Measurements from ENCODE around the gene ORC1. TPM values are rescaled to one million over a fixed set of nuclear protein-coding genes. Genes with fewer than 3 reads are reported as not detected.
A peak's percentile ranks its signal among the peaks of the same experiment; 100 is the strongest.

ORC1 gene
- total and polyA plus RNA-seq, 2 experiments from 2014 or later = 15.1 to 55.0 TPM

GRCh38 chr1:52368383-52369172 is 35.6 kb downstream of the ORC1 start:
- H3K36me3 ChIP-seq (ENCODE audit: insufficient read depth) = peaks cover 25% of the 10 kb centered on the region
- peak overlapping the region; percentile 86 for H2AFZ ChIP-seq
- peaks cover 17% of the 10 kb centered on the region for H3K27me3 Mint-ChIP-seq (ENCODE audit: insufficient read depth, low read depth, poor library complexity)
- H3K27me3 ChIP-seq (ENCODE audit: insufficient read depth) = no peaks in the 10 kb centered on the region
- peaks cover 4% of the 10 kb centered on the region; the same call in 1 of the 2 replicates for H3F3A ChIP-seq (replicated peaks; ENCODE audit: low read depth)
- H3K4me1 Mint-ChIP-seq = peaks cover 22% of the 10 kb centered on the region; the same call in 2 of the 3 replicates
- H3K9me3 Mint-ChIP-seq = no peaks in the 10 kb centered on the region
- no peaks in the 10 kb centered on the region for H3K9me2 ChIP-seq (ENCODE audit: insufficient read depth)
- H3K4me1 ChIP-seq (ENCODE audit: insufficient read depth) = peaks cover 21% of the 10 kb centered on the region
- DNase-seq (ENCODE audit: low spot score) = peak; percentile 86
- no peak overlapping the region for H3K27ac Mint-ChIP-seq
- peaks cover 29% of the 10 kb centered on the region for H3K36me3 Mint-ChIP-seq (ENCODE audit: low read depth)
- peaks cover 2% of the 10 kb centered on the region; the same call in 1 of the 2 replicates for H4K20me1 ChIP-seq (replicated peaks; ENCODE audit: insufficient read depth)
- H3K4me3 ChIP-seq = peak overlapping the region; percentile 67
- H3K79me2 ChIP-seq (replicated peaks; ENCODE audit: insufficient read depth) = peaks cover 11% of the 10 kb centered on the region; the same call in 1 of the 2 replicates
- peak; percentile 43 for ATAC-seq
- peak overlapping the region; percentile 70 for H3K4me3 Mint-ChIP-seq
- no peak overlapping the region for H3K27ac ChIP-seq (ENCODE audit: low read depth)
- H3K4me2 ChIP-seq = peak overlapping the region; percentile 85
- peak; percentile 21 to 42; a peak in 2 of 4 replicates for TF ChIP-seq CTCF (conservative IDR thresholded peaks at IDR 0.05; ENCODE audit: low read depth in 2 of 2)
- no peak for TF ChIP-seq EZH2 (IDR thresholded peaks at IDR 0.05; ENCODE audit: low read depth, unreplicated experiment)
- no peak for TF ChIP-seq POLR2AphosphoS5 (IDR thresholded peaks at IDR 0.05; ENCODE audit: low read depth)

GRCh38 chr1:52367272-52367671 is 37.0 kb downstream of the ORC1 start:
- H3K27ac ChIP-seq (ENCODE audit: low read depth) = no peak overlapping the region
- Mint-ChIP-seq H3K27me3 (ENCODE audit: insufficient read depth, low read depth, poor library complexity) (peaks cover 18% of the 10 kb centered on the region), H3K36me3 (ENCODE audit: low read depth) (peaks cover 22% of the 10 kb centered on the region), H3K4me1 (peaks cover 22% of the 10 kb centered on the region; the same call in 2 of the 3 replicates), H3K4me3 (peak overlapping the region; percentile 96), H3K9me3 (no peaks in the 10 kb centered on the region), H3K27ac (no peak overlapping the region)
- H3K4me1 ChIP-seq (ENCODE audit: insufficient read depth) = peaks cover 21% of the 10 kb centered on the region
- H3K79me2 ChIP-seq (replicated peaks; ENCODE audit: insufficient read depth) = peaks cover 11% of the 10 kb centered on the region; the same call in 1 of the 2 replicates
- H3K27me3 ChIP-seq (ENCODE audit: insufficient read depth) = no peaks in the 10 kb centered on the region
- no peaks in the 10 kb centered on the region for H4K20me1 ChIP-seq (replicated peaks; ENCODE audit: insufficient read depth)
- peak overlapping the region; percentile 97; the same call in 1 of the 2 replicates for H2AFZ ChIP-seq
- H3K36me3 ChIP-seq (ENCODE audit: insufficient read depth) = peaks cover 15% of the 10 kb centered on the region; the same call in 1 of the 2 replicates
- H3F3A ChIP-seq (replicated peaks; ENCODE audit: low read depth) = peaks cover 4% of the 10 kb centered on the region; the same call in 1 of the 2 replicates
- peak overlapping the region; percentile 95 for H3K4me3 ChIP-seq
- no peak for DNase-seq (ENCODE audit: low spot score)
- no peak for ATAC-seq
- no peaks in the 10 kb centered on the region for H3K9me2 ChIP-seq (ENCODE audit: insufficient read depth)
- peak overlapping the region; percentile 81; the same call in 1 of the 2 replicates for H3K4me2 ChIP-seq
- no peak for TF ChIP-seq CTCF (conservative IDR thresholded peaks at IDR 0.05; ENCODE audit: low read depth in 2 of 2)
- no peak for TF ChIP-seq ETS1 (IDR thresholded peaks at IDR 0.05)
- TF ChIP-seq CREB1 (CRISPR knock-in tag; IDR thresholded peaks at IDR 0.05; ENCODE audit: low read depth) = no peak
- TF ChIP-seq NANOG (IDR thresholded peaks at IDR 0.05; ENCODE audit: borderline replicate concordance) = no peak
- no peak for TF ChIP-seq STAT1 (IDR thresholded peaks at IDR 0.05; ENCODE audit: unreplicated experiment)
- TF ChIP-seq ZNF462 (CRISPR knock-in tag; IDR thresholded peaks at IDR 0.05) = no peak

All from GM23338 (cell line).